ENCODE measurements around the gene SLC4A2. TPM values are rescaled to one million over a fixed set of nuclear protein-coding genes. Genes with fewer than 3 reads are reported as not detected.
"Not testable (repeated sequence)": the region's sequence is repeated elsewhere in the genome, so short reads cannot be mapped to it uniquely, and the experiment has no call there.

The SLC4A2 gene
- total and polyA plus RNA-seq, 4 donors, result 27.5 to 98.8 (median 72.6) TPM

- TF ChIP-seq, protein P1, sequence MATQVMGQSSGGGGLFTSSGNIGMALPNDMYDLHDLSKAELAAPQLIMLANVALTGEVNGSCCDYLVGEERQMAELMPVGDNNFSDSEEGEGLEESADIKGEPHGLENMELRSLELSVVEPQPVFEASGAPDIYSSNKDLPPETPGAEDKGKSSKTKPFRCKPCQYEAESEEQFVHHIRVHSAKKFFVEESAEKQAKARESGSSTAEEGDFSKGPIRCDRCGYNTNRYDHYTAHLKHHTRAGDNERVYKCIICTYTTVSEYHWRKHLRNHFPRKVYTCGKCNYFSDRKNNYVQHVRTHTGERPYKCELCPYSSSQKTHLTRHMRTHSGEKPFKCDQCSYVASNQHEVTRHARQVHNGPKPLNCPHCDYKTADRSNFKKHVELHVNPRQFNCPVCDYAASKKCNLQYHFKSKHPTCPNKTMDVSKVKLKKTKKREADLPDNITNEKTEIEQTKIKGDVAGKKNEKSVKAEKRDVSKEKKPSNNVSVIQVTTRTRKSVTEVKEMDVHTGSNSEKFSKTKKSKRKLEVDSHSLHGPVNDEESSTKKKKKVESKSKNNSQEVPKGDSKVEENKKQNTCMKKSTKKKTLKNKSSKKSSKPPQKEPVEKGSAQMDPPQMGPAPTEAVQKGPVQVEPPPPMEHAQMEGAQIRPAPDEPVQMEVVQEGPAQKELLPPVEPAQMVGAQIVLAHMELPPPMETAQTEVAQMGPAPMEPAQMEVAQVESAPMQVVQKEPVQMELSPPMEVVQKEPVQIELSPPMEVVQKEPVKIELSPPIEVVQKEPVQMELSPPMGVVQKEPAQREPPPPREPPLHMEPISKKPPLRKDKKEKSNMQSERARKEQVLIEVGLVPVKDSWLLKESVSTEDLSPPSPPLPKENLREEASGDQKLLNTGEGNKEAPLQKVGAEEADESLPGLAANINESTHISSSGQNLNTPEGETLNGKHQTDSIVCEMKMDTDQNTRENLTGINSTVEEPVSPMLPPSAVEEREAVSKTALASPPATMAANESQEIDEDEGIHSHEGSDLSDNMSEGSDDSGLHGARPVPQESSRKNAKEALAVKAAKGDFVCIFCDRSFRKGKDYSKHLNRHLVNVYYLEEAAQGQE (IDR thresholded peaks at IDR 0.05), result no peak
- TF ChIP-seq GABPA (IDR thresholded peaks at IDR 0.05 in 1 of 2, conservative IDR thresholded peaks at IDR 0.05 in 1 of 2), result no peak
- no peak for TF ChIP-seq FOXA1 (IDR thresholded peaks at IDR 0.05)
- TF ChIP-seq HNF4G (IDR thresholded peaks at IDR 0.05), result no peak
Observed at GRCh38 chr7:151040616-151041375, 18.6 kb upstream of the SLC4A2 start (continued).

DNA sequence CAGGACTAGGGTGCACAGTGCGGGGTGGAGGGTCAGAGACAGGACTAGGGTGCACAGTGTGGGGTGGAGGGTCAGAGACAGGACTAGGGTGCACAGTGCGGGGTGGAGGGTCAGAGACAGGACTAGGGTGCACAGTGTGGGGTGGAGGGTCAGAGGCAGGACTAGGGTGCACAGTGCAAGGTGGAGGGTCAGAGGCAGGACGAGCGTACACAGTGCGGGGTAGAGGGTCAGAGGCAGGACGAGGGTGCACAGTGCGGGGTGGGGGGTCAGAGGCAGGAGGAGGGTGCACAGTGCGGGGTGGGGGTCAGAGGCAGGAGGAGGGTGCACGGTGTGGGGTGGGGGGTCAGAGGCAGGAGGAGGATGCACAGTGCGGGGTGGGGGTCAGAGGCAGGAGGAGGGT, 15.9 kb upstream of the SLC4A2 start:
- H3K4me1 ChIP-seq (ENCODE audit: control insufficient read depth in 4 of 4, insufficient read depth in 4 of 4, low read length in 3 of 4); H3K27ac ChIP-seq (ENCODE audit: low read depth in 1 of 2, low read length in 2 of 2); DNase-seq (ENCODE audit: low spot score); H3K9ac ChIP-seq (ENCODE audit: low read depth in 1 of 2, low read length in 2 of 2); H3K9me3 ChIP-seq (ENCODE audit: control insufficient read depth in 4 of 4, low read length in 3 of 4); H3K4me3 ChIP-seq (ENCODE audit: low read depth in 1 of 3, low read length in 3 of 3); H3K27me3 ChIP-seq (ENCODE audit: control insufficient read depth in 4 of 4, insufficient read depth in 4 of 4, low read length in 3 of 4): not testable (repeated sequence)
- H3K36me3 ChIP-seq (ENCODE audit: control insufficient read depth in 4 of 4, insufficient read depth in 3 of 4, low read depth in 1 of 4, low read length in 3 of 4), result peaks cover 0 to 13% (median 0%) of the 10 kb centered on the region in 4 donors
- WGBS, result 87% methylated on average over 10 of the region's 10 CpGs

GRCh38 chr7:151043959-151044358, 15.4 kb upstream of the SLC4A2 start:
- peaks cover 0 to under 1% (median 0%) of the 10 kb centered on the region in 4 donors for H3K4me1 ChIP-seq (ENCODE audit: control insufficient read depth in 4 of 4, insufficient read depth in 4 of 4, low read length in 3 of 4)
- H3K9ac ChIP-seq (ENCODE audit: low read depth in 1 of 2, low read length in 2 of 2), result no peak overlapping the region
- TF ChIP-seq MAX (IDR thresholded peaks at IDR 0.05) (no peak), FOXA2 (IDR thresholded peaks at IDR 0.05) (no peak), SP1 (IDR thresholded peaks at IDR 0.05) (no peak), NR2F2 (IDR thresholded peaks at IDR 0.05) (no peak), RXRA (IDR thresholded peaks at IDR 0.05) (no peak)
- DNase-seq (ENCODE audit: low spot score), result no peak
- no peak overlapping the region for H3K27ac ChIP-seq (ENCODE audit: low read depth in 1 of 2, low read length in 2 of 2)
- 95% methylated on average over 20 of the region's 20 CpGs for WGBS
- H3K27me3 ChIP-seq (ENCODE audit: control insufficient read depth in 4 of 4, insufficient read depth in 4 of 4, low read length in 3 of 4), result no peaks in the 10 kb centered on the region
- H3K36me3 ChIP-seq (ENCODE audit: control insufficient read depth in 4 of 4, insufficient read depth in 3 of 4, low read depth in 1 of 4, low read length in 3 of 4), result peaks cover 0 to 13% (median 0%) of the 10 kb centered on the region in 4 donors
- H3K9me3 ChIP-seq (ENCODE audit: control insufficient read depth in 4 of 4, low read length in 3 of 4), result no peaks in the 10 kb centered on the region
- H3K4me3 ChIP-seq (ENCODE audit: low read depth in 1 of 3, low read length in 3 of 3), result no peak overlapping the region

DNA sequence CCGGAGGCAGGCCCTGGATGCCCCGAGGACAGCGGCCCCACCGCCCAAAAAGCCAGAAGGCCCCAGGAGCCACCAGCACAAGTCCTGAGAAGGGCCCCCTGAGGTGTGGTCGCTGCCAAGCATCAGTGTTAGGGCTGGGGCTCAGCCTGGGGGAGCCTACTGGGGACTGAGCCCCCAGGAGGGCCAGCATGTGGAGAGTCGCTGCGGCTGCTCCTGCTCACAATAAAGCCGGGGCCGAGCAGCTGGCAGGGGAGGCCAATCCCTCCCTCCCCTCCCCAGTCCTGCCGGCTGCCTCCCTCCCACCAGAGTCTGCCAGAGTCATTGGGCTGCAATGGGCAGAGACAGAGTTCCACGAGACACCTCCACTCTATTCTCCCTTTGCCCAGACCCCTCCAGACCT, 14.1 kb upstream of the SLC4A2 start:
- no peak for DNase-seq (ENCODE audit: low spot score)
- Histone ChIP-seq H3K4me3 (ENCODE audit: low read depth in 1 of 3, low read length in 3 of 3) (no peak overlapping the region), H3K27me3 (ENCODE audit: control insufficient read depth in 4 of 4, insufficient read depth in 4 of 4, low read length in 3 of 4) (no peaks in the 10 kb centered on the region), H3K27ac (ENCODE audit: low read depth in 1 of 2, low read length in 2 of 2) (no peak overlapping the region), H3K36me3 (ENCODE audit: control insufficient read depth in 4 of 4, insufficient read depth in 3 of 4, low read depth in 1 of 4, low read length in 3 of 4) (peaks cover 0 to 13% (median 0%) of the 10 kb centered on the region in 4 donors), H3K4me1 (ENCODE audit: control insufficient read depth in 4 of 4, insufficient read depth in 4 of 4, low read length in 3 of 4) (no peaks in the 10 kb centered on the region), H3K9ac (ENCODE audit: low read depth in 1 of 2, low read length in 2 of 2) (no peak overlapping the region), H3K9me3 (ENCODE audit: control insufficient read depth in 4 of 4, low read length in 3 of 4) (no peaks in the 10 kb centered on the region)
- 96% methylated on average over 11 of the region's 11 CpGs for WGBS
- TF ChIP-seq NR2F2 (IDR thresholded peaks at IDR 0.05) (no peak), TAF1 (conservative IDR thresholded peaks at IDR 0.05) (no peak), EGR1 (IDR thresholded peaks at IDR 0.05; ENCODE audit: low read depth in 2 of 2) (no peak), GABPA (IDR thresholded peaks at IDR 0.05 in 1 of 2, conservative IDR thresholded peaks at IDR 0.05 in 1 of 2) (no peak), MAX (IDR thresholded peaks at IDR 0.05) (no peak), CTCF (IDR thresholded peaks at IDR 0.05; ENCODE audit: low read depth, low read length, missing input control) (no peak), RXRA (IDR thresholded peaks at IDR 0.05) (no peak), HNF4A (conservative IDR thresholded peaks at IDR 0.05) (no peak), HNF4G (IDR thresholded peaks at IDR 0.05) (no peak), JUND (IDR thresholded peaks at IDR 0.05) (no peak), SP1 (IDR thresholded peaks at IDR 0.05) (no peak), FOXA1 (IDR thresholded peaks at IDR 0.05) (no peak), FOXA2 (IDR thresholded peaks at IDR 0.05) (no peak), RAD21 (IDR thresholded peaks at IDR 0.05) (no peak)
- TF ChIP-seq, protein P1 (IDR thresholded peaks at IDR 0.05), result no peak
